H9 (cell line): ENCODE measurements around the gene LYPD5. TPM values are rescaled to one million over a fixed set of nuclear protein-coding genes. Genes with fewer than 3 reads are reported as not detected.

ENCODE experiments used
- DNase-seq: peaks from one replicate; pipeline ENCODE4 v3.0.0-alpha.2; 2017
- H2AFZ ChIP-seq: one replicate; pipeline ENCODE4 v1.6.1; 2013; ENCODE audit warnings: mild to moderate bottlenecking, low read length, control low read depth, moderate library complexity
- H2AK5ac ChIP-seq: 2 replicates; pipeline ENCODE4 v1.6.1; 2013; ENCODE audit warnings: low read length, control low read depth, mixed read lengths; ENCODE audit not compliant: insufficient read length
- H2BK120ac ChIP-seq: one replicate; pipeline ENCODE4 v1.6.1; 2013; ENCODE audit warnings: low read depth, mild to moderate bottlenecking, low read length, control low read depth, inconsistent platforms; ENCODE audit not compliant: poor library complexity, severe bottlenecking
- H2BK12ac ChIP-seq: 2 replicates; pipeline ENCODE4 v1.6.1; 2013; ENCODE audit warnings: low read length, control low read depth, mixed read lengths, low read depth; ENCODE audit not compliant: insufficient read length
- H2BK15ac ChIP-seq: 2 replicates; pipeline ENCODE4 v1.6.1; 2013; ENCODE audit warnings: low read depth, low read length, control low read depth
- H2BK20ac ChIP-seq: one replicate; pipeline ENCODE4 v1.6.1; 2013; ENCODE audit warnings: low read depth, mild to moderate bottlenecking, low read length, control low read depth, inconsistent platforms; ENCODE audit not compliant: poor library complexity, severe bottlenecking
- H2BK5ac ChIP-seq: 2 replicates; pipeline ENCODE4 v1.6.1; 2013; ENCODE audit warnings: low read length, control low read depth, mixed read lengths; ENCODE audit not compliant: insufficient read length
- H3K14ac ChIP-seq: 2 replicates; pipeline ENCODE4 v1.6.1; 2013; ENCODE audit warnings: low read length, control low read depth; ENCODE audit not compliant: insufficient read depth
- H3K18ac ChIP-seq: 2 replicates; pipeline ENCODE4 v1.6.1; 2013; ENCODE audit warnings: low read depth, mild to moderate bottlenecking, mixed read lengths, low read length, control low read depth; ENCODE audit not compliant: insufficient read length
- H3K23ac ChIP-seq: 2 replicates; pipeline ENCODE4 v1.6.1; 2013; ENCODE audit warnings: low read length, control low read depth, mixed read lengths, low read depth; ENCODE audit not compliant: insufficient read length
- H3K23me2 ChIP-seq: 2 replicates; pipeline ENCODE4 v1.6.1; 2013; ENCODE audit warnings: low read depth, mild to moderate bottlenecking, mixed read lengths, low read length, control low read depth; ENCODE audit not compliant: insufficient read length, poor library complexity, severe bottlenecking
- H3K27ac ChIP-seq: 2 replicates; pipeline ENCODE4 v1.5.1; 2013; ENCODE audit warnings: low read length, control low read depth, mixed read lengths, low read depth; ENCODE audit not compliant: insufficient read length
- H3K27me3 ChIP-seq: 2 replicates; pipeline ENCODE4 v1.6.1; 2013; ENCODE audit warnings: low read length, control low read depth, inconsistent platforms; ENCODE audit not compliant: insufficient read depth
- H3K4ac ChIP-seq: 2 replicates; pipeline ENCODE4 v1.6.1; 2013; ENCODE audit warnings: low read depth, mild to moderate bottlenecking, control low read depth, inconsistent platforms, low read length, moderate library complexity
- H3K4me1 ChIP-seq: 2 replicates; pipeline ENCODE4 v1.6.1; 2013; ENCODE audit warnings: low read length, control low read depth, inconsistent platforms; ENCODE audit not compliant: insufficient read depth
- H3K4me2 ChIP-seq: 2 replicates; pipeline ENCODE4 v1.6.1; 2013; ENCODE audit warnings: low read length, control low read depth, mixed read lengths; ENCODE audit not compliant: insufficient read length, insufficient read depth
- H3K56ac ChIP-seq: 2 replicates; pipeline ENCODE4 v1.6.1; 2013; ENCODE audit warnings: low read depth, mild to moderate bottlenecking, mixed read lengths, low read length, control low read depth; ENCODE audit not compliant: insufficient read length
- H3K79me1 ChIP-seq: 2 replicates; pipeline ENCODE4 v1.6.1; 2013; ENCODE audit warnings: low read depth, mild to moderate bottlenecking, moderate library complexity, low read length, control low read depth, inconsistent platforms; ENCODE audit not compliant: insufficient read depth, poor library complexity, severe bottlenecking
- H3K79me2 ChIP-seq: 2 replicates; pipeline ENCODE4 v1.6.1; 2013; ENCODE audit warnings: low read length, control low read depth, inconsistent platforms; ENCODE audit not compliant: insufficient read depth
- H3K9ac ChIP-seq: 2 replicates; pipeline ENCODE4 v1.6.1; 2013; ENCODE audit warnings: low read length, control low read depth, mixed read lengths; ENCODE audit not compliant: insufficient read length; ENCODE audit errors: extremely low read depth
- H3K9me3 ChIP-seq: one replicate; pipeline ENCODE4 v1.6.1; 2013; ENCODE audit warnings: low read depth, low read length, inconsistent platforms; ENCODE audit not compliant: control insufficient read depth
- H3T11ph ChIP-seq: one replicate; pipeline ENCODE4 v1.6.1; 2013; ENCODE audit warnings: mild to moderate bottlenecking, low read length, control low read depth, inconsistent platforms
- H4K20me1 ChIP-seq: one replicate; pipeline ENCODE4 v1.6.1; 2013; ENCODE audit not compliant: control insufficient read depth, insufficient read length, insufficient read depth
- H4K5ac ChIP-seq: 2 replicates; pipeline ENCODE4 v1.6.1; 2013; ENCODE audit warnings: low read depth, mild to moderate bottlenecking, mixed read lengths, low read length, control low read depth; ENCODE audit not compliant: insufficient read length
- H4K8ac ChIP-seq: replicated peaks from 2 replicates; pipeline ENCODE4 v1.6.1; 2013; ENCODE audit warnings: low read length, control low read depth, mixed read lengths, low read depth; ENCODE audit not compliant: insufficient read length
- H4K91ac ChIP-seq: 2 replicates; pipeline ENCODE4 v1.6.1; 2013; ENCODE audit warnings: low read depth, mild to moderate bottlenecking, moderate library complexity, mixed read lengths, low read length, control low read depth; ENCODE audit not compliant: insufficient read length
- H3K27ac Mint-ChIP-seq, 3 experiments: 2 replicates in 2 of 3; 3 replicates in 1 of 3; pipeline ENCODE4 v1.8.0; 2020 to 2021; ENCODE audit warnings: mixed read lengths in 3 of 3, mild to moderate bottlenecking in 1 of 3, moderate library complexity in 1 of 3
- H3K27me3 Mint-ChIP-seq: 2 replicates; pipeline ENCODE4 v1.8.0; 2021; ENCODE audit warnings: low read depth, mild to moderate bottlenecking, moderate library complexity, mixed read lengths
- H3K36me3 Mint-ChIP-seq, 3 experiments: 2 replicates in 2 of 3; 3 replicates in 1 of 3; pipeline ENCODE4 v1.8.0; 2020 to 2021; ENCODE audit warnings: low read depth in 3 of 3, mixed read lengths in 3 of 3; ENCODE audit not compliant: insufficient read depth in 1 of 3
- H3K4me1 Mint-ChIP-seq, 2 experiments: 2 replicates each; pipeline ENCODE4 v1.8.0; 2020; ENCODE audit warnings: mixed read lengths in 2 of 2
- H3K4me3 Mint-ChIP-seq, 2 experiments: 2 replicates in 1 of 2; 3 replicates in 1 of 2; pipeline ENCODE4 v1.8.0; 2020 to 2021; ENCODE audit warnings: mild to moderate bottlenecking in 2 of 2, mixed read lengths in 2 of 2, moderate library complexity in 1 of 2
- H3K9me3 Mint-ChIP-seq, 2 experiments: 2 replicates in 1 of 2; 3 replicates in 1 of 2; pipeline ENCODE4 v1.8.0; 2020; ENCODE audit warnings: mild to moderate bottlenecking in 2 of 2, mixed read lengths in 2 of 2, moderate library complexity in 1 of 2
- WGBS: extraction: QIAGEN DNeasy Blood & Tissue Kit; methylation state at CpG from one replicate; pipeline ENCODE4 v1.1.7; 2013; ENCODE audit warnings: missing lambda C conversion rate, low lambda C conversion rate, mixed read lengths; ENCODE audit not compliant: insufficient read length; ENCODE audit errors: extremely low coverage; 5-methylcytosine and 5-hydroxymethylcytosine counted together
- total RNA-seq: library from RNA; stranded (reverse); gene quantifications from 2 replicates; pipeline ENCODE4 v1.2.1, GENCODE V29; 2021
- TF ChIP-seq, protein P1 (sequence below): fragments of 200-600 bp; sonication (generic); conservative IDR thresholded peaks from 3 replicates; pipeline ENCODE4 v1.8.0; 2021; ENCODE audit warnings: antibody characterized with exemption, mild to moderate bottlenecking

LYPD5 gene
- total RNA-seq, 1 experiment from 2014 or later, result 0.50 TPM

DNA sequence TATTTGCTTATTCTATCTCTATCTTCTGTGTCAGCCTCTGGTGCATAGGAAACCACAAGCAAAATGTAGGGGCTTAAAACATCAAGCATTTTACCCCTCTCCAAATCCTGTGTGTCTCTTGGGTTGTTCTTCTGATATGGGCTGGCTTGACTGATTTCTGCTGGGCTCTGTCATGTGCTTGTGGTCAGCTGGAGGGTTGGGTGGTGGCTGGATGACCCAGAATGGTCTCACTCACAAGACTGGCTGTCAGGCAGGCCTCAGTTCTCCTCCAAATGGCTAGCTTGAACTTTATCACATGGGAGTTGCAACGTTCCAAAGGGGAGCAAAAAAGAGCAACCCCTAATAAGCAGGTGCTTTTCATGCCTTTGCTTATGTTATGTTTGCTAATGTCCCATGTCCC lies 9.6 kb upstream of the LYPD5 start:
- Histone ChIP-seq H3K27ac (no peak overlapping the region), H3K79me1 (no peaks in the 10 kb centered on the region), H3K79me2 (no peaks in the 10 kb centered on the region), H3K9ac (no peak overlapping the region), H3T11ph (no peak overlapping the region), H2AFZ (no peak overlapping the region), H2BK15ac (no peak overlapping the region), H2AK5ac (no peak overlapping the region), H3K4me1 (no peaks in the 10 kb centered on the region), H3K18ac (no peak overlapping the region), H2BK12ac (no peak overlapping the region), H2BK120ac (no peak overlapping the region), H3K23ac (no peak overlapping the region), H2BK5ac (no peak overlapping the region), H4K8ac (no peak overlapping the region), H3K9me3 (no peaks in the 10 kb centered on the region), H3K14ac (no peak overlapping the region), H4K20me1 (no peaks in the 10 kb centered on the region), H3K4ac (no peak overlapping the region), H4K5ac (no peak overlapping the region), H3K4me2 (no peak overlapping the region), H3K27me3 (no peaks in the 10 kb centered on the region), H3K23me2 (no peaks in the 10 kb centered on the region), H4K91ac (no peak overlapping the region), H2BK20ac (no peak overlapping the region), H3K56ac (no peak overlapping the region)
- H3K27ac Mint-ChIP-seq, result no peak overlapping the region
- WGBS, result no CpG with 5 or more reads among the region's 1 CpG
- H3K27me3 Mint-ChIP-seq, result peaks cover 28% of the 10 kb centered on the region
- DNase-seq, result no peak
- H3K4me1 Mint-ChIP-seq, result peaks cover 0 to 2% of the 10 kb centered on the region in 2 experiments; a peak in 2 of 4 replicates
- TF ChIP-seq, protein P1, sequence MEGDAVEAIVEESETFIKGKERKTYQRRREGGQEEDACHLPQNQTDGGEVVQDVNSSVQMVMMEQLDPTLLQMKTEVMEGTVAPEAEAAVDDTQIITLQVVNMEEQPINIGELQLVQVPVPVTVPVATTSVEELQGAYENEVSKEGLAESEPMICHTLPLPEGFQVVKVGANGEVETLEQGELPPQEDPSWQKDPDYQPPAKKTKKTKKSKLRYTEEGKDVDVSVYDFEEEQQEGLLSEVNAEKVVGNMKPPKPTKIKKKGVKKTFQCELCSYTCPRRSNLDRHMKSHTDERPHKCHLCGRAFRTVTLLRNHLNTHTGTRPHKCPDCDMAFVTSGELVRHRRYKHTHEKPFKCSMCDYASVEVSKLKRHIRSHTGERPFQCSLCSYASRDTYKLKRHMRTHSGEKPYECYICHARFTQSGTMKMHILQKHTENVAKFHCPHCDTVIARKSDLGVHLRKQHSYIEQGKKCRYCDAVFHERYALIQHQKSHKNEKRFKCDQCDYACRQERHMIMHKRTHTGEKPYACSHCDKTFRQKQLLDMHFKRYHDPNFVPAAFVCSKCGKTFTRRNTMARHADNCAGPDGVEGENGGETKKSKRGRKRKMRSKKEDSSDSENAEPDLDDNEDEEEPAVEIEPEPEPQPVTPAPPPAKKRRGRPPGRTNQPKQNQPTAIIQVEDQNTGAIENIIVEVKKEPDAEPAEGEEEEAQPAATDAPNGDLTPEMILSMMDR, result no peak
- no peaks in the 10 kb centered on the region for H3K36me3 Mint-ChIP-seq
- no peak overlapping the region for H3K4me3 Mint-ChIP-seq
- H3K9me3 Mint-ChIP-seq, result peaks cover under 1 to 10% of the 10 kb centered on the region in 2 experiments; a peak in 4 of 5 replicates
